GM23338 (cell line): ENCODE measurements around the gene NRP2. TPM values are rescaled to one million over a fixed set of nuclear protein-coding genes. Genes with fewer than 3 reads are reported as not detected.

Experiments
- ATAC-seq: fragments of 200-7000 bp; cut with Tn5 transposase; 3 replicates; pipeline ENCODE4 v1.9.1; 2020
- DNase-seq: peaks from one replicate; pipeline ENCODE4 v3.0.0-alpha.2; 2015; ENCODE audit warnings: low spot score
- H2AFZ ChIP-seq: fragments of 200-600 bp; sonication (generic); 2 replicates; pipeline ENCODE4 v1.8.0; 2016; ENCODE audit warnings: antibody characterized with exemption, mild to moderate bottlenecking, moderate library complexity
- H3F3A ChIP-seq: fragments of 200-600 bp; sonication (generic); replicated peaks from 2 replicates; pipeline ENCODE4 v1.8.0; 2017; ENCODE audit warnings: antibody characterized with exemption, mixed run types, low read depth
- H3K27ac ChIP-seq: fragments of 200-600 bp; sonication (generic); 2 replicates; pipeline ENCODE4 v1.6.1; 2016; ENCODE audit warnings: low read depth
- H3K27me3 ChIP-seq: fragments of 200-600 bp; sonication (generic); 2 replicates; pipeline ENCODE4 v1.8.0; 2016; ENCODE audit warnings: mild to moderate bottlenecking, mixed run types, moderate library complexity; ENCODE audit not compliant: insufficient read depth
- H3K36me3 ChIP-seq: fragments of 200-600 bp; sonication (generic); 2 replicates; pipeline ENCODE4 v1.8.0; 2016; ENCODE audit warnings: mild to moderate bottlenecking; ENCODE audit not compliant: insufficient read depth
- H3K4me1 ChIP-seq: fragments of 200-600 bp; sonication (generic); 2 replicates; pipeline ENCODE4 v1.8.0; 2016; ENCODE audit warnings: mild to moderate bottlenecking, moderate library complexity; ENCODE audit not compliant: insufficient read depth
- H3K4me2 ChIP-seq: fragments of 200-600 bp; sonication (generic); 2 replicates; pipeline ENCODE4 v1.7.1; 2017; ENCODE audit warnings: mixed run types
- H3K4me3 ChIP-seq: fragments of 200-600 bp; sonication (generic); 2 replicates; pipeline ENCODE4 v1.6.1; 2016; ENCODE audit warnings: mixed run types
- H3K79me2 ChIP-seq: fragments of 200-600 bp; sonication (generic); replicated peaks from 2 replicates; pipeline ENCODE4 v1.8.0; 2017; ENCODE audit warnings: mild to moderate bottlenecking; ENCODE audit not compliant: insufficient read depth
- H3K9me2 ChIP-seq: fragments of 200-600 bp; sonication (generic); 2 replicates; pipeline ENCODE4 v1.8.0; 2017; ENCODE audit not compliant: insufficient read depth
- H4K20me1 ChIP-seq: fragments of 200-600 bp; sonication (generic); replicated peaks from 2 replicates; pipeline ENCODE4 v1.8.0; 2017; ENCODE audit warnings: mild to moderate bottlenecking; ENCODE audit not compliant: insufficient read depth
- H3K27ac Mint-ChIP-seq: 2 replicates; pipeline ENCODE4 v1.8.0; 2020; ENCODE audit warnings: inconsistent platforms, mild to moderate bottlenecking, moderate library complexity, mixed read lengths
- H3K27me3 Mint-ChIP-seq: 3 replicates; pipeline ENCODE4 v1.8.0; 2022; ENCODE audit warnings: low read depth, mild to moderate bottlenecking, moderate library complexity, mixed read lengths, inconsistent platforms; ENCODE audit not compliant: insufficient read depth, poor library complexity
- H3K36me3 Mint-ChIP-seq: 3 replicates; pipeline ENCODE4 v1.8.0; 2021; ENCODE audit warnings: low read depth, mild to moderate bottlenecking, inconsistent platforms, moderate library complexity, mixed read lengths
- H3K4me1 Mint-ChIP-seq: 3 replicates; pipeline ENCODE4 v1.8.0; 2020; ENCODE audit warnings: mild to moderate bottlenecking, inconsistent platforms, mixed read lengths
- H3K4me3 Mint-ChIP-seq: 3 replicates; pipeline ENCODE4 v1.8.0; 2021; ENCODE audit warnings: moderate library complexity, mild to moderate bottlenecking, inconsistent platforms, mixed read lengths
- H3K9me3 Mint-ChIP-seq: 3 replicates; pipeline ENCODE4 v1.8.0; 2020; ENCODE audit warnings: moderate library complexity, mild to moderate bottlenecking, inconsistent platforms, mixed read lengths
- CREB1 ChIP-seq: fragments of 250-450 bp; sonication (Bioruptor Pico); IDR thresholded peaks from 2 replicates; pipeline ENCODE4 v1.5.0; 2020; ENCODE audit warnings: low read depth, mild to moderate bottlenecking, moderate library complexity
- CTCF ChIP-seq, 2 experiments: fragments of 200-600 bp in 1 of 2; sonication (generic) in 1 of 2; conservative IDR thresholded peaks; 2 replicates each; pipeline versions ENCODE4 v1.5.1 to v1.6.1; 2016 to 2017; ENCODE audit warnings: antibody characterized with exemption in 2 of 2, low read depth in 2 of 2, mild to moderate bottlenecking in 2 of 2, moderate library complexity in 1 of 2
- ETS1 ChIP-seq: IDR thresholded peaks from 2 replicates; pipeline ENCODE4 v1.6.1; 2016; ENCODE audit warnings: antibody characterized with exemption
- NANOG ChIP-seq: IDR thresholded peaks from 2 replicates; pipeline ENCODE4 v1.6.1; 2016; ENCODE audit warnings: antibody characterized with exemption, borderline replicate concordance
- POLR2AphosphoS5 ChIP-seq: IDR thresholded peaks from 2 replicates; pipeline ENCODE4 v1.6.1; 2016; ENCODE audit warnings: antibody characterized with exemption, low read depth
- REST ChIP-seq: IDR thresholded peaks from one replicate; pipeline ENCODE4 v1.6.1; 2018; ENCODE audit warnings: antibody characterized with exemption; ENCODE audit not compliant: unreplicated experiment
- ZNF114 ChIP-seq: fragments of 250-450 bp; sonication (Bioruptor Pico); IDR thresholded peaks from 2 replicates; pipeline ENCODE4 v1.5.0; 2020; ENCODE audit warnings: mild to moderate bottlenecking, moderate library complexity
- ZNF331 ChIP-seq: fragments of 250-450 bp; sonication (Bioruptor Pico); IDR thresholded peaks from 2 replicates; pipeline ENCODE4 v1.5.0; 2020; ENCODE audit warnings: low read depth, mild to moderate bottlenecking, moderate library complexity
- ZNF462 ChIP-seq: fragments of 250-450 bp; sonication (Bioruptor Pico); IDR thresholded peaks from 2 replicates; pipeline ENCODE4 v1.5.0; 2020; ENCODE audit warnings: mild to moderate bottlenecking, moderate library complexity
- polyA plus RNA-seq: library from polyadenylated mRNA; unstranded; fragments of >200 nt; fragmentation: Nextera tagmentation; extraction: Ambion mirVana; gene quantifications from 2 replicates; pipeline ENCODE4 v1.2.1, GENCODE V29; 2016
- total RNA-seq: library from RNA; depleted of rRNA; stranded (reverse); fragments of >200 nt; shearing (Covaris generic); gene quantifications from 2 replicates; pipeline ENCODE4 v1.2.3, GENCODE V29; 2014

NRP2 gene
- total and polyA plus RNA-seq, 2 experiments from 2014 or later, result 18.4 to 22.0 TPM

GRCh38 chr2:205654878-205655605, 27.3 kb upstream of the NRP2 start (continued):
- no peak for TF ChIP-seq ZNF462 (CRISPR knock-in tag)

GRCh38 chr2:205655779-205656456, 26.4 kb upstream of the NRP2 start:
- no peak for TF ChIP-seq CREB1 (CRISPR knock-in tag)
- no peak for TF ChIP-seq ETS1
- no peak for TF ChIP-seq ZNF114 (CRISPR knock-in tag)
- no peak for TF ChIP-seq CTCF (conservative IDR thresholded peaks at IDR 0.05; ENCODE audit: low read depth in 2 of 2)
- no peak for TF ChIP-seq NANOG
- no peak for TF ChIP-seq POLR2AphosphoS5
- TF ChIP-seq REST, result no peak
- no peak for TF ChIP-seq ZNF331 (CRISPR knock-in tag)
- H3K27ac ChIP-seq, result no peak overlapping the region
- no peak for DNase-seq
- H2AFZ ChIP-seq, result peak overlapping the region; percentile 72
- no peak overlapping the region for H3K4me3 ChIP-seq
- no peaks in the 10 kb centered on the region for H3K36me3 ChIP-seq
- peaks cover 35% of the 10 kb centered on the region for H3K9me2 ChIP-seq
- H3K4me2 ChIP-seq, result no peak overlapping the region
- Mint-ChIP-seq H3K36me3 (0 out of 3 replicates have a peak, but pooled peaks cover 2% of the 10 kb centered on the region), H3K9me3 (no peaks in the 10 kb centered on the region), H3K4me1 (peaks cover 8% of the 10 kb centered on the region; the same call in 2 of the 3 replicates), H3K27me3 (peaks cover 1% of the 10 kb centered on the region), H3K4me3 (no peak overlapping the region), H3K27ac (no peak overlapping the region)
- no peaks in the 10 kb centered on the region for H3K79me2 ChIP-seq
- H3F3A ChIP-seq, result no peaks in the 10 kb centered on the region
- no peak for ATAC-seq
- H3K4me1 ChIP-seq, result peaks cover 2% of the 10 kb centered on the region; the same call in 1 of the 2 replicates
- no peaks in the 10 kb centered on the region for H3K27me3 ChIP-seq
- no peaks in the 10 kb centered on the region for H4K20me1 ChIP-seq
